Neural crest cell (in vitro differentiated cells): ENCODE measurements around the gene NUDT6. TPM values are rescaled to one million over a fixed set of nuclear protein-coding genes. Genes with fewer than 3 reads are reported as not detected.

Experiments used
- DNase-seq: peaks from one replicate; pipeline ENCODE4 v3.0.0; 2021; ENCODE audit warnings: low read depth, mixed read lengths, low spot score
- H3K27ac Mint-ChIP-seq: one replicate; pipeline ENCODE4 v1.8.0; 2021; ENCODE audit warnings: mild to moderate bottlenecking, mixed read lengths; ENCODE audit not compliant: unreplicated experiment
- H3K27me3 Mint-ChIP-seq: 2 replicates; pipeline ENCODE4 v1.8.0; 2021; ENCODE audit warnings: low read depth, mild to moderate bottlenecking, mixed read lengths
- H3K36me3 Mint-ChIP-seq: 2 replicates; pipeline ENCODE4 v1.8.0; 2021; ENCODE audit warnings: low read depth, mild to moderate bottlenecking, mixed read lengths
- H3K4me1 Mint-ChIP-seq: 2 replicates; pipeline ENCODE4 v1.8.0; 2021; ENCODE audit warnings: mixed read lengths
- H3K4me3 Mint-ChIP-seq: one replicate; pipeline ENCODE4 v1.8.0; 2021; ENCODE audit warnings: mild to moderate bottlenecking, mixed read lengths
- H3K9me3 Mint-ChIP-seq: 2 replicates; pipeline ENCODE4 v1.8.0; 2021; ENCODE audit warnings: mixed read lengths
- CTCF ChIP-seq: fragments of 200-600 bp; sonication (generic); conservative IDR thresholded peaks from 2 replicates; pipeline ENCODE4 v1.5.0; 2021; ENCODE audit warnings: antibody characterized with exemption, mild to moderate bottlenecking
- total RNA-seq: library from RNA; stranded (reverse); gene quantifications from 2 replicates; pipeline ENCODE4 v1.2.1, GENCODE V29; 2021

Gene NUDT6
- total RNA-seq, 1 donor from 2014 or later, result 10.2 TPM

DNA sequence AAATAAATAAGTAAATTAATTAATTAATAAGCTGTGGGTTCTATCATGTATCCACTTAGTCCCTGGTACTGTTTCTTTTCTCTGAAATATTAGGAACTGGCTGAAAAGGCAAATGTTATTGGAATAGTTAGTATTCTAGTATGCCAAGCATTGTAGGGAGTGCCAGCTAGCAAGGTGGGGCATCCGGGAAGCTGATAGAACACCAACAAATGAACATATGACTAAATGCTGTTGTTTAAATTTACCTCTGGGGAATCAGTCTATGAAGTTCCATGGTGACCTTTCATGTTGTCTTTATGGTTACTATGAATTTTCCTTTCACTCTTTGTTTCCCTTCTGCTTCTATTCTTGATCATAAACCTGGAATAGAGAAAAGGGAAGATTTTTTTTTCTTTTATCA, 32.7 kb downstream of the NUDT6 start:
- Mint-ChIP-seq H3K27ac (no peak overlapping the region), H3K27me3 (no peaks in the 10 kb centered on the region), H3K36me3 (peaks cover 15% of the 10 kb centered on the region), H3K4me1 (no peaks in the 10 kb centered on the region), H3K4me3 (no peak overlapping the region), H3K9me3 (no peaks in the 10 kb centered on the region)
- DNase-seq, result no peak
- TF ChIP-seq CTCF, result no peak

GRCh38 chr4:122884499-122884898, 37.9 kb downstream of the NUDT6 start:
- Mint-ChIP-seq H3K4me1 (no peaks in the 10 kb centered on the region), H3K36me3 (peaks cover 43% of the 10 kb centered on the region), H3K27ac (no peak overlapping the region), H3K27me3 (no peaks in the 10 kb centered on the region), H3K9me3 (peaks cover 9% of the 10 kb centered on the region), H3K4me3 (no peak overlapping the region)
- TF ChIP-seq CTCF, result no peak
- DNase-seq, result no peak

- Mint-ChIP-seq H3K9me3 (peaks cover 16% of the 10 kb centered on the region), H3K4me3 (no peak overlapping the region), H3K27ac (no peak overlapping the region), H3K36me3 (peaks cover 55% of the 10 kb centered on the region), H3K4me1 (no peaks in the 10 kb centered on the region), H3K27me3 (no peaks in the 10 kb centered on the region)
- no peak for TF ChIP-seq CTCF
- no peak for DNase-seq
Measured at GRCh38 chr4:122882857-122883735, 39.3 kb downstream of the NUDT6 start.

GRCh38 chr4:122879001-122879400, 43.4 kb downstream of the NUDT6 start:
- Mint-ChIP-seq H3K27me3 (no peaks in the 10 kb centered on the region), H3K27ac (no peak overlapping the region), H3K4me3 (no peak overlapping the region), H3K4me1 (no peaks in the 10 kb centered on the region), H3K36me3 (peaks cover 55% of the 10 kb centered on the region), H3K9me3 (peaks cover 15% of the 10 kb centered on the region)
- DNase-seq, result no peak
- no peak for TF ChIP-seq CTCF

GRCh38 chr4:122876456-122876855, 45.9 kb downstream of the NUDT6 start:
- Mint-ChIP-seq H3K36me3 (peaks cover 53% of the 10 kb centered on the region), H3K27me3 (no peaks in the 10 kb centered on the region), H3K4me1 (no peaks in the 10 kb centered on the region), H3K27ac (no peak overlapping the region), H3K4me3 (no peak overlapping the region), H3K9me3 (peaks cover 21% of the 10 kb centered on the region)
- TF ChIP-seq CTCF, result no peak
- DNase-seq, result no peak
